ENCODE results near the gene GIMAP2.

Gene GIMAP2

GRCh38 chr7:150734254-150734653, 48.7 kb downstream of the GIMAP2 start:
- DNase-seq = no peak

- no peak for DNase-seq
Measured at GRCh38 chr7:150735596-150736358, 50.3 kb downstream of the GIMAP2 start.

GRCh38 chr7:150736864-150737263, 51.4 kb downstream of the GIMAP2 start:
- DNase-seq = no peak

GRCh38 chr7:150737265-150738055, 52.0 kb downstream of the GIMAP2 start, which contains the start of gene GIMAP5:
GIMAP5 (plus strand) TSS chr7:150737418; CDS start chr7:150740885, 3,467 bp downstream.
- no peak for DNase-seq

GRCh38 chr7:150738092-150738491, 52.6 kb downstream of the GIMAP2 start:
- no peak for DNase-seq

- no peak for DNase-seq
Measured at GRCh38 chr7:150738591-150739001, 53.1 kb downstream of the GIMAP2 start.

GRCh38 chr7:150739033-150739432, 53.5 kb downstream of the GIMAP2 start:
- no peak for DNase-seq

GRCh38 chr7:150740053-150740452, 54.5 kb downstream of the GIMAP2 start:
- DNase-seq = no peak

- no peak for DNase-seq
Measured at GRCh38 chr7:150742286-150742968, 56.9 kb downstream of the GIMAP2 start.

Data from NCI-H2227 treated with DMSO at 0.1 percent for 48 hours (cell line).